ENCODE measurements around the gene PLEKHG4.

PLEKHG4 gene

DNA sequence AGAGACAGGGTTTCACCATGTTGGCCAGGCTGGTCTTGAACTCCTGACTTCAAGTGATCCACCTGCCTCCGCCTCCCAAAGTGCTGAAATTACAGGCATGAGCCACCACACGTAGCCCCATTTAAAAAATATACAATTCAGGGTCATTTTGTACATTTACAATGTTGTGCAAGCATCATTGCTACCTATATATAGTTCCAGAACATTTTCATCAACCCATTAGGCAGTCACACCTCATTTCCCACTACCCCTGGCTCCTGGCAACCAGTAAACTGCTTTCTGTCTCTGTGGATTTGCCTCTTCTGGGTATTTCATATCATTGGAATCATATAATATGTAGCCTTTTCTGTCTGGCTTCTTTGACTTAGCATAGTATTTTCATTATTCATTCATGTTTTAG is 54.0 kb downstream of the PLEKHG4 start:
- no peaks in the 10 kb centered on the region for H3K9me3 ChIP-seq (ENCODE audit: control insufficient read depth, low read depth, low read length)
- no peaks in the 10 kb centered on the region for H3K27me3 ChIP-seq (ENCODE audit: control insufficient read depth, insufficient read depth, low read length)
- no peaks in the 10 kb centered on the region for H3K36me3 ChIP-seq (ENCODE audit: control insufficient read depth, low read depth, low read length)
- no peak overlapping the region for H3K27ac ChIP-seq (ENCODE audit: low read length)
- no peaks in the 10 kb centered on the region for H3K4me1 ChIP-seq (ENCODE audit: control insufficient read depth, low read depth, low read length)
- H3K4me3 ChIP-seq (ENCODE audit: low read length), result no peak overlapping the region
- no peak overlapping the region for H3K9ac ChIP-seq (ENCODE audit: low read length)

GRCh38 chr16:67336116-67336515 is 56.8 kb downstream of the PLEKHG4 start:
- Histone ChIP-seq H3K36me3 (ENCODE audit: control insufficient read depth, low read depth, low read length) (no peaks in the 10 kb centered on the region), H3K9ac (ENCODE audit: low read length) (no peak overlapping the region), H3K27me3 (ENCODE audit: control insufficient read depth, insufficient read depth, low read length) (no peaks in the 10 kb centered on the region), H3K4me3 (ENCODE audit: low read length) (no peak overlapping the region), H3K9me3 (ENCODE audit: control insufficient read depth, low read depth, low read length) (no peaks in the 10 kb centered on the region), H3K27ac (ENCODE audit: low read length) (no peak overlapping the region), H3K4me1 (ENCODE audit: control insufficient read depth, low read depth, low read length) (no peaks in the 10 kb centered on the region)

DNA sequence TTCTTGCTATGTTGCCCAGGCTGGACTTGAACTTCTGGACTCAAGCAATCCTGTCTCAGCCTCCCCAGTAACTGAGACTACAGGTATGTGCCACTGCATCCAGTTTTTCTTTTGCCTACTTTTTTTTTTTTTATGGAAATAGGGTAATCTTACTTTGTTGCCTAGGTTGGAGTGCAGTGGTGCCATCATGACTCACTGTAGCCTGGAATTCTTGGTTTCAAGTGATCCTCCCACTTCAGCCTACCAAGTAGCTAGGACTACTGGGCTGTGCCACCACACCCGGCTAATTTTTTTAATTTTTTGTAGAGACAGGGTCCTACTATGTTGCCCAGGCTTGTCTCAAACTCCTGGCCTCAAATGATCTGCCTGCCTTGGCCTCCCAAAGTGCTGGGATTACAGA is 57.3 kb downstream of the PLEKHG4 start:
- Histone ChIP-seq H3K27ac (ENCODE audit: low read length) (no peak overlapping the region), H3K27me3 (ENCODE audit: control insufficient read depth, insufficient read depth, low read length) (no peaks in the 10 kb centered on the region), H3K9ac (ENCODE audit: low read length) (no peak overlapping the region), H3K4me3 (ENCODE audit: low read length) (no peak overlapping the region), H3K4me1 (ENCODE audit: control insufficient read depth, low read depth, low read length) (no peaks in the 10 kb centered on the region), H3K36me3 (ENCODE audit: control insufficient read depth, low read depth, low read length) (no peaks in the 10 kb centered on the region), H3K9me3 (ENCODE audit: control insufficient read depth, low read depth, low read length) (no peaks in the 10 kb centered on the region)

Data from iPS-18a (cell line).